ENCODE measurements around the gene GABRB1.

GRCh38 chr4:47473141-47473750 lies 441.9 kb downstream of the GABRB1 start:
- no peak for TF ChIP-seq CTCF (conservative IDR thresholded peaks at IDR 0.05; ENCODE audit: low read depth in 2 of 2)
- no peak for TF ChIP-seq JUNB (IDR thresholded peaks at IDR 0.05; ENCODE audit: unreplicated experiment)
- TF ChIP-seq EZH2 (IDR thresholded peaks at IDR 0.05; ENCODE audit: low read depth, unreplicated experiment): no peak
- TF ChIP-seq EZH2phosphoT487 (IDR thresholded peaks at IDR 0.05; ENCODE audit: unreplicated experiment): no peak
- TF ChIP-seq ZNF114 (CRISPR knock-in tag; IDR thresholded peaks at IDR 0.05): no peak
- TF ChIP-seq REST (IDR thresholded peaks at IDR 0.05; ENCODE audit: unreplicated experiment): no peak
- no peak for TF ChIP-seq POLR2AphosphoS5 (IDR thresholded peaks at IDR 0.05; ENCODE audit: low read depth)
- no peak for TF ChIP-seq CREB1 (CRISPR knock-in tag; IDR thresholded peaks at IDR 0.05; ENCODE audit: low read depth)
- TF ChIP-seq STAT1 (IDR thresholded peaks at IDR 0.05; ENCODE audit: unreplicated experiment): no peak
- no peak for TF ChIP-seq ZNF462 (CRISPR knock-in tag; IDR thresholded peaks at IDR 0.05)
- TF ChIP-seq ETS1 (IDR thresholded peaks at IDR 0.05): no peak
- no peak for TF ChIP-seq NANOG (IDR thresholded peaks at IDR 0.05; ENCODE audit: borderline replicate concordance)

All from GM23338 (cell line).